GM19043 (cell line): ENCODE data around the gene BLM.
A peak's percentile ranks its signal among the peaks of the same experiment; 100 is the strongest.
"Not testable (repeated sequence)": the region's sequence is repeated elsewhere in the genome, so short reads cannot be mapped to it uniquely, and the experiment has no call there.

ENCODE experiments used
- ATAC-seq: cut with Tn5 transposase; IDR thresholded peaks from one replicate; pipeline ENCODE4 v1.9.1; 2021; ENCODE audit warnings: low read depth; ENCODE audit not compliant: unreplicated experiment

Gene BLM

DNA sequence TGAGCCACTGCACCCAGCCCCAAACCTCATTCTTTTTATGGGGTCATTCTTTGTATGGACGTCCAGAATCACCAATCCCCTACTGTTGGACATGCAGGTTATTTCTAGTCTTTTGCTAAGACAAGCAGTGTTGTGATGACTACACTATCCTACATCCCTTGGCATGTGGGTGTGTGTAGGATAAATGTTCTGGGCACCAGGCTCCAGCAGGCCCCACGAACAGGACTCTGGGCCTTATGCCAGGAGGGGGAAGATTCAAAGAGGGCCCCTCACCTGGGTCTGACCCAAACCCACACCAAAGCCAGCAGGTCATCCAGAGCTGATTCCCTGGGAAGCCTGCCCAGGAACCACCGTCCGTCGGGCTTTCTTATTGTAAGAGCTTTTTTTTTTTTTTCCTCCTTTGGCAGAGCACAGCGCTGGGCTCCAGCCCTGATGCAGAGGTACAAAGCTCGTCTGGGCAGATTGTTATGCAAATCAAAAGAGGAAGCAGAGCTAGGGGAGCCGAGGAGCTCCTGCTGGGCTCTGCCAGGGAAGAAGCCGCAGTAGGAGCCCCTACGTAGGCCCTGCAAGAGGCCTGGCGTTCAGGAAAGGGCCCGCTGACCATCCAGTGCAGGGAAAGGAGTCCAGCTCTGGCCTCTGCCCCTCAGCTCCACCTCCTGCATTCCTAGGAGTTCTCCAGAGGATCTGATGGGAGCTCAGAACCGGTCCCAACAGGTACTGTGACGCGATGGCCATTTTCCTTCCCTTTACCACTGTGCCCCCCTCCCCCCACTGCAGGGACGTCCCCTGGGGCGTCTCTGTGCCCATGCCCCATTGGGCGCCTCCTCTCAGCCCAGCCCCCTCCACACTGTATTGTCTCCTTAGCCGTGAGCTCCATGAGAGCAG lies 122.3 kb downstream of the BLM start:
- ATAC-seq: peak; percentile 81

DNA sequence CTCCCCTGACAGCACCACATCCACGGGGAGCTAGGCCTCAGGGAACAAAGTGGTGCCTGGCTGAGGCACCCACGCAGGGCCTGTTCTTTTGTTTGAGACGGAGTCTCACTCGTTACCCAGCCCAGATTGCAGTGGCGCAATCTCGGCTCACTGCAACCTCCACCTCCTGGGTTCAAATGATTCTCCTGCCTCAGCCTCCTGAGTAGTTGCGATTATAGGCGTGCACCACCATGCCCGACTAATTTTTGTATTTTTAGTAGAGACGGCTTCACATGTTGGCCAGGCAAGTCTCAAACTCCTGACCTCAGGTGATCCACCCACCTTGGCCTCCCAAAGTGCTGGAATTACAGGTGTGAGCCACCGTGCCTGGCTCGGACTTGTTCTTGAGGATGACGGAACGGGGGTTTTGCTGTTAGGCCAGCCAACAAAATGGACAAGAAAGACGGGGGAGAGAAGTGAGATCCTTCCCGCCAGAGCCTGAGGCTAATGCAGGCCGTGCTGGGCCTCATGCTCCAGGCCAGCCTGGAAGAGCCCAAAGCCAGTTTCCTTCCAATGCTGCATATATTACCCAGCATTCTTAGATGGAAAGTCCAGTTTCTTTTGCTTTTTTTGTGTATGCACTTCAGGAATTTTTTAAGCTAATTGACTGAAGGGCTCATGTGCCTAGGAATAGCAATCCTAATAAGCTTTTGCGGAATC lies 123.2 kb downstream of the BLM start:
- no peak for ATAC-seq

DNA sequence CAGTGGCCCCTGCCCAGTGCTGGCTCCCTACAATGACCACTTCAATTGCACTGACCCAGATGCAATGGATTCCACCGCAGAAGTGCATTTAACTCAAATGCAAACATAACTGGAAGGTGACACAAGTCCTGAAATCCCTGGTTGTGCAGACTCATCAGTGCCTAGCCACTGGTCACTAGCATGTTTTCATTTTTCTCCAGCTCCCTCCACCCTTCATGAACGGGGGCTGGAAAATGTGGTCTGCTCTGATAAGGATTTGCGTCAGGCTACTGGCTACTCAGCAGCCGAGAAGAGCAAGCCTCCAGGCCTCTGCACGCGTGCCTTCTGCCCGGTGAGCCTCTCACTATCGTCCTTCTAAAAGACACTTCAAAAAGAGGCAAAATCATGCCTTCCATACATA lies 123.8 kb downstream of the BLM start:
- ATAC-seq: no peak

DNA sequence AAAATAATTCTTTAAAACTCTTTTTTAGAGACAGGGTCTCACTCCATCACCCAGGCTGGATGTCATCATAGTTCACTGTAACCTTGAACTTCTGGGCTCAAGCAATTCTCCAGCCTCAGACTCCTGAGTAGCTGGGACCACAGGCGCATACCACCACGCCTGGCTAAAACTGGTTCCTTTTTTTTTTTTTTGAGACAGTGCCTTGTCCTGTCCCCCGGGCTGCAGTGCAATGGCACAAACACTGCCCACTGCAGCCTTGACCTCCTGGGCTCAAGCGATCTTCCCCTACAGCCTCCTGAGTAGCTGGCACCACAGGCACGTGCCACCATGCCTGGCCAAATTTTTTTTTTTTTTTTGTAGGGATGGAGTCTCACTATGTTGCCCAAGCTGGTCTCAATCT lies 127.5 kb downstream of the BLM start:
- ATAC-seq: no peak

DNA sequence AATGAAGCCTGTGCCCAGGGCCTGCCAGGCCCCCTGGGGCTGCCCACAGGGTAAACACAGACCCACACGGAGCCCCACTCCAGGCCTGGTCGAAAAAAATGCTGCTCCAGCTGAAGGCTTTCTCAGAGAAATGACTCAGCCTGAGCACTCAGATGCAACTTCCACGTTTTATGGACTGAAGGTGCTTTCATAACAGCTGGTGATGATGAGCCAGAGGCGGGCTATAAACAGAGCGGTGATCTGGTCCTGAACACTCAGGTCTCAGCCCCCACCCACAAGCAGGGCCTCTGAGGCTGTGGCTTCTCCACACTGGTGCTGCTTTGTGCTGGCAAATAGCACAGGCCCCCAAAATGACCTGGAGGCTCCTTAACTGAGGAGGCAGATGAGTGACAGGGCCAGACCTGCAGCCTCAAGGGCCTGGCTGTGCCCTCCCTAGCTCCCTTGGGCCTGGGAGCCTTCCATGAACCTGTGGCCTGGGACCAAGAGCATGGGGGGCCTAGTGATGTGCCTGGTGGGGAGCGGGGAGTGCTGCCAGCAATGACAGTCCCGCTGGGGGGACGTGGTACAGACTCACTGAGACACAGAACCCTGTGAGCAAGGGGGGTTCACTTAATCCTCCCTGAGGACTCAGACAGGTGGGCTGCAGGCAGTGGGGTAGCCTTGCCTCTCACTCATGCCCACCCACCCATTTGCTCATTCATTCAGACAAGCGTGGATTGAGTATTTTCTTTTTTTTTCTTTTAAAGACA lies 128.2 kb downstream of the BLM start:
- ATAC-seq: peak; percentile 88

DNA sequence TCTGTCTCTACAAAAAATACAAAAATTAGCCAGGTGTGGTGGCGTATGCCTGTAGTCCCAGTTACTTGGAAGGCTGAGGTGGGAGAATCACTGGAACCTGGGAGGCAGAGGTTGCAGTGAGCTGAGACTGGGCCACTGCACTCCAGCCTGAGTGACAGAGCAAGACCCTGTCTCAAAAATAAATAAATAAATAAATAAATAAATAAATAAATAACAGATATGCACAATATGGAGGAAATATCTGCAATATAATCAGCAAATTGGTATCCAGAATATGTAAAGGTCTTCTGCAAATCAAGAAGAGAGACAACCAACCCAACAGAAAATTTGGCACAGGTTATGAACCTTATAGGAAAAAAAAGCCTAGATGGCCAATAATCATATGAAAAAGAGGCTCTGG lies 132.3 kb downstream of the BLM start:
- ATAC-seq: not testable (repeated sequence)

DNA sequence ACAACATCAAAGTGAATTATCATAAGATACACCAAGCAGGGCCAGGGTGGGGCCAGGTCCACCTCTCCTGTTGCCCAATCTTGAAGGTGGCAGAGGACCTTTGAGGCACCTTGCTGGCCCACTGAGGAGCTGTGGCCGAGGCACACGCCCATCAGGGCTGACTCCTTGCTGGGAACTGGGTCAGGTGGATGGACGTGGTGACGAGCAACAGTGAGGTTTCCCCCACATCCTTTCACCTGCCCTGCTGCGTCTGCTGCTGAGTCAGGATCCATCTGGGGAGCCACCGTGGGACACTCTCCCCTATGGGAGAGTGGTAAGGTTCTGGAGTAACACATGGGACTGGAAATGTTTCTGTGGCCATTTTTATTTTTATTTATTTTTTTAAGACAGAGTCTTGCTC lies 134.0 kb downstream of the BLM start:
- ATAC-seq: no peak

DNA sequence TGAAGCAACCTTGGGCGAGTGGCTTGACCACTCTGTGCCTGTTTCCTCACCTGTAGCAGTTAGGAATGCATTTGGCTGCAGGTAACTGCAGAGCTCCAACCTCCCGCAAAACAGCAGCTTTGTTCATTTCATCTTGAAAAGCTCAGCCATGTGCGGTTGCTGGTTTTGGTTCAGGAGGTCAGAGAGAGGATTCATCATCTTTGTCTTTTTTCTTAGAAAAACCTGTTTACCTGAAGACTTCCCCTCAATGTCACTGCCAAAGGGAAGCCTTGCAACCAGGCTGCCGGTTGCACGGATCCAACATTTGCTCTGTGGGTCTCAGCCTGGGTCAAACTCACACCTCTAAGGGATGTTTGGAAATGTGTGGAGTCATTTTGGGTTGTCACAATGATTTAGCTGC lies 134.8 kb downstream of the BLM start:
- ATAC-seq: no peak

DNA sequence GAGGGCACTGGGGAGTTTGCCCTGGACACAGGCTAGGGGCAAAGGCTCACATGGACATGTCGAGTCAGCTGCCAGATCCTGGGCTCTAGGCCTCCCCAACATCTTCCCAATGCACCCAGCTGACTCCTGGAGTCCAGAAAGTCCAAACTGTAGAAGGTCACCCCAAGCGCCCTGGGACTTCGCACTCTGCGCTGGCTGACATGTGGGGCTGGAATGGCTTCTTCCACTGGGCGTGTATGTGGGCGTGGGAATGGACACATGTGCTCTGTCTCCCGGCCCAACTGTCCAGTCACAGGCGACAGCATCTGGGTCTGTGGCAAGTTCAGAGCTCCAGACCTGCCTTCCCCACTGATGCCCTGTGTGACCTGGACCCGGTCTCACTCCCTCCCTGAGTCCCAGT lies 138.0 kb downstream of the BLM start:
- ATAC-seq: no peak

DNA sequence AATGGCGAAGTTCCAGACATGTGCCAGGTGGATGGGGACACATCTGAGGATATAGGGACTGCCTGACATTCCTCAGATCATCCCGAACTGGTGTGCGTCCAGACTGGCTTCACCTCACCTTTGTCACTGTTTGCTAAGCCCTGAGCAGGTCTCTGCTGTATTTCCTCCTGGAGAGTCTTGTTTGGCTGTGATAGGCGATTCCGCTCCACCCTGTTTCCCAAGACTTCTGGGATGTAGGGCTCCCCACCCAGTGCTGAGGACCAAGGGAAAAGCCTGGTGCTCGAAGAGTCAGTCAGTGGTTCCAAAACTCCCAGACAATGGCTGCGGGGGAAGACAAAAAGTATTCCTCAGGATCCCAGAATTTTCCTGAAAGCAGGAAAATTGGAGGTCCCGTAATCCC lies 140.2 kb downstream of the BLM start:
- ATAC-seq: no peak

DNA sequence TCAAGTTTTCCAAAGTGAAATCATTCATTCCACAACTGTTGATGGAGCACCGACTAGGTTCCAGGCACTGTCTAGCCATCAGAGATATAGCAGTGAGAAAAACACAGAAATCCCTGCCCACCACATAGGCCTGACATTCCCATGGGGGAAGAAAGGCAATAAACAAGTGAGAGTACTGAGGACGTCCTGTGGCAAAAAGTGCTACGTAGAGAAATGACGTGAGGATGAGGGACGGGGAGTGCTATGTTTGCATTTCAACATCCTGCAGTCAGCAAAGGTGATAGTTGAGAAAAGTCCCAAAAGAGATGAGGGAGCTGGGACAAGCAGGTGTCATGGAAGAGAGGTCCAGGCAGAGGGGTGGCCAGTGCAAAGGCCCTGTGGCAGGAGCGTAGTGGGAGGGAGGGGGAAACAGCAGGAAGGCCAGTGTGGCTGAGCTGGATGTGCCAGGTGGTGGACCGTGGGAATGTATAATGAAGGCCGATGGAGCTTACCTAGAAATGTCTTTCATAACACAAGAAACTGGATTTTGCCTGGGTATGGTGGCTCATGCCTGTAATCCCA lies 140.8 kb downstream of the BLM start:
- no peak for ATAC-seq

DNA sequence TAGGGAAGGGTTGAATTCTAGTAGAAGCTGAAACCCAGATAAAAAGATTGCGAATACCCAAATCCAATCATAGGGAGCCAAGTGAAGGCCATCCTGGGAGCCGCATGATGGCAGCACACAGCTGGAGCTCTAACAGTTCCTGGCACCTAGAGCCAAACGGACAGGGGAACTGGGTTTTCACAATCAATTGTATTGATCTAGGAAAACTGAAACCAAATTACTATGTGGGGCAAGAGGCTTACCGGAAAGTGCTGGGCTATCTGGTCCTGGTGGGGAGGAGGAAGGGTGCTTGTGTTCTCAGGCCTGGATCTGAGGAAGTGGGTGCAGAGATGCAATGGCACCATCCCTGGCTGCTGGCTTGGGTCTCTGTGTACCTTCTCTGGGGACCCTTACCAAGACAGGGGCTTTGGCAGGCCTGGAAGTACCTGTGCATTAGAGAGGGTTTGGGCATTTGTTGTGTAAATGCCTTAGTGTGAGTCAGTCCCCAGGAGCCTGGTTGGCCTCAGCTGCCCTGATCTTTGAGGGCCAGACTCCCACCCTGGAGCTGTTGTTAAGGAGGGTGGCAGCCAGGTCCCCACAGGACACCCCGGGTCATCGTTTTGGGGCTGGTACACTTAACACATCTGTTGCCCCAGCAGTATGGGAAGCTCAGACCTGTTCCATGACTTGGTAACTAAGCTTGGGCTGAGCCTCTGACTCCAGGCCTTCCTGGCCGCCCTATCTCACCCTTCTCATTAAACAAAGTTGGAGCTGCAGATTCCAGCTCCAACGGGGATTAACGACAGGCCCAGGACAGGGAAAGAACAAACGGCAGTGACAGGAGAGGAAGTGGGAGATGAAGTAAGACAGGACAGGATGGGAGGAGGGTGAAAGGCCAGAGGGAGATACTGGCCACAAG lies 142.3 kb downstream of the BLM start:
- no peak for ATAC-seq

DNA sequence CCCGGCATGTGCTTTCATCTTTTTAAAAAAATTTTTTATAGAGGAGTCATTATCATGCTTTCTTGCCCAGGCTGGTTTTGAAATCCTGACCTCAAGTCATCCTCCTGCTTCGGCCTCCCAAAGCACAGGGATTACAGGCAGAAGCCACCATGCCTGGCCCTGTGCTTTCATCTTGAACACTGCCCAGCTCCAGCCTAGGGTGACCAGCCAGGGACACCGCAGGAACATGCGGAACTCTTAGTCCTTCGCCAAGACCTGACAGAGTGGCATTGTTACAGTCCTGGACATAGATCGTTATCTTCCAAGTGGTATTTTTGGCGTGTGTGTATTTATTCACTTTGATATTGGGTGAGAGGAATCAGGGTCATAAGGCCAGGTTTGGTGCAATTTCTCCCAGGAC lies 143.3 kb downstream of the BLM start:
- no peak for ATAC-seq

DNA sequence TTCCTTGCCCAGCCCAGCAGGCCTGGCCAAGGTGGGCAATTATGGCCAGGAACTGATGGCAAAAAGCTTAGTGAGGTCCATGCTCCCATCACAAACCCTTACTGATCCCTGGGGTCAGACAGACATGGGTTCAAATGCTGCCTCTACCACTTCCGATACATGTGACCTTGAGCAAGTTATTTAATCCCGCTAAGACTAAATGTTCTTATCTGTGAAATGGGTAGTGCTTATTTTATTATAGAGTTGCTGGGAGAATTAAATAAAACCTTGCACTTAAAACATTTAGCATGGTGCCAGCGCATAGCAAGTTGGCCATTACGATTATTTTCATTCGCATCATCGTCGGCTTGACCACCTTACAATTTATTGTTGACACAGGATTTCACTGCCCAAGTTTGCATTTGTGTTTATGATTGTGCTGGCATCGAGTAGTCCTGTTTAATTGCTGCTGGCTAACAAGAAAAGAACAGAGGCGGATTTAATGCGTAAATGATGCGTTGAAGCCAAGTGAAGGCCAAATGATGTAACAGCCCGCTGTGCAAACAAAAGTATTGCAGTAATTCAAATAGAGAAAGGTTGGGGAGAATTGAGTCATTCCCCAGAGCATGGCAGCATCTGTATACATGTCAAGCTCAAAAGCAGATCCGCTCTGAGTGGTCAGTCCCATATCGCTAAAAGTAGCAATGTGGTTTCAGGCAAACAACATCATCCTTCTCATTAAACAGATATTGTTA lies 144.0 kb downstream of the BLM start:
- no peak for ATAC-seq

DNA sequence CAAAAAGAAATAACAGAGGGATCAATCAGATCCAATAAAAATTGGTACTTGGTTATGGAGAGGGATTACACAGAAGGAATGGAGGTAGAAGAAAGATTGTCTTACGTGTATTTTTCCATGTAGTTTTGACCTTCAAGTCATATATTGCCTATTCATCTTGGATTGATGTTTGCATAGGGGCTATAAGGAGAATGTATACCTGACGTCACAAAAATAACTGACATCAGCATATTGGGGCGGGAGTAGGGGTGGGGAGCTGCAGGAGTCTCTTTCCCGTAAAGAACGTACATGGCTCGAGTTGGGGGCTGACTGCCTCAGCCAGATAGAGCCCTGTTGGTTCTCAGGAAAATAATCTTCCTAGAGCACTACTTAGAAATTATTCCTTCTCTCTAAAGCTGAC lies 145.3 kb downstream of the BLM start:
- ATAC-seq: no peak

DNA sequence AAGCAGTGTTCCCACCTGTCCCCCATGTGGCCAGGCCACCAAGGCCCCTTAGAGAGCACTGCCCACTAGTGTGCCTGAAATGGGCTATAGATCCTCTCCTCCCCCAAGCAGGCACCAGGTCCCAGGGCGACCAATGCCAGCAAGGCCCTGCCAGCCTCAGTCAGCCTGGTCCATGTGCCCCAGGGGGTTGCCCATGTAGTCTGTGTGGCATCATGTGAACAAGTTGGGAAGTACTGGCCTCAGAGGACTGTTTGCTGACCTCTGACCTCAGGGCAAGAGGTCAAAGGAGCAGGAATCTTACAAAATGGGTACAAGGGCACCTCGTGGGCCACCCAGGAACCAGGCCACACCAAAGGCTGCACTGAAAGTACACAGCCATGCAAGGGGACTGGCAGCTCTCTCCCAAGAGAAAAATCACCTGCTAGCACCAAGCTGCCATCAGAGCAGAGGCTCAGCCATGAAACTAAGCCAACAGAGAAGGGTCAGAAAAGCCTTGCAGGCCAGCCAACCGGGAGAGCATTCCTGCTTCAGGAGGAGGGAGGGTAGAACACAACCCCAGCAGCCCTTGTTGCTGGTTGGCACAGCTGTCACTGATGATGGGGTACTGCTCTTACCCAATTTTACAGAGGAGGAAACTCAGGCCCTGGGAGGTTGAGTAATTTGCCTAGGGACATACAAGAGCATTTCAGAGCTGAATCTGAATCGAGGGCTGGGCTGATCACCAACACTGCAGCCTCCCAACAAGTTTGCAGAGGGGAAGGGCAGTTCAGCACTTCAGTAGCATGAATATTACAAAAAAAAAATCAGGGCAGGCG lies 146.0 kb downstream of the BLM start:
- ATAC-seq: no peak

DNA sequence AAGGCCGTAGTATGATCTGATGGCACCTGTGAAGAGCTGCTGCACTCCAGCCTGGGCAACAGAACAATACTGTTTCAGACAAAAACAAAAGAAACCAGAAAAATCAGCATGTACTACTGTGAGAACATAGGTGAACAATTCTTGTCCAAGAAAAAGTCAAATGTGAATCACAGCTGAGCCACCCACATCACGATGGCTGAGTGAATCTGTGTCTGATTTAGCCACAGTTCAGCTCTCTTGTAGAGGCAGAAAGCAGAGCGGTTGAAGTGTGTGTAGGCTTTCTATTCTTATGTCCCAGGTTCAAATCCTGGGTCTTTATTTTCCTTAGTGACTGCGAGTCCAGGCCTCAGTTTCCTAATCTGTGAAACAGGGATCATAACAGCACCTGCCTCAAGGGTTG lies 146.8 kb downstream of the BLM start:
- ATAC-seq: no peak

DNA sequence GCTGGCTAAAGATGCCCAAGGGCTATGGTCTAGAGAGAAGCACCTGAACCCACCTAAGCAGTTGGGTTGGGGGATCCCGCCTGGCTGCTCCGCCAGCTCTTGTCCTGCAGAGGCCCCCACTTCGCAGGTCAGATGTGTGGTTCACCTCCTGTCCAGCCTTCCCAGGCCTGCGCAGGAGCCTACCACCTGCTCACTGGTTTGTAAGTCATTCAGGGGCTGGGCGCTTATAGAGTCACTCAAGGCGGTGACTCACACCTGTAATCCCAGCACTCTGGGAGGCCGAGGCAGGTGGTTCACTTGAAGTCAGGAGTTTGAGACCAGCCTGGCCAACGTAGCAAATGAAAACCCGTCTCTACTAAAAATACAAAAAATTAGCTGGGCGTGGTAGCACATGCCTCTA lies 147.4 kb downstream of the BLM start:
- ATAC-seq: no peak

DNA sequence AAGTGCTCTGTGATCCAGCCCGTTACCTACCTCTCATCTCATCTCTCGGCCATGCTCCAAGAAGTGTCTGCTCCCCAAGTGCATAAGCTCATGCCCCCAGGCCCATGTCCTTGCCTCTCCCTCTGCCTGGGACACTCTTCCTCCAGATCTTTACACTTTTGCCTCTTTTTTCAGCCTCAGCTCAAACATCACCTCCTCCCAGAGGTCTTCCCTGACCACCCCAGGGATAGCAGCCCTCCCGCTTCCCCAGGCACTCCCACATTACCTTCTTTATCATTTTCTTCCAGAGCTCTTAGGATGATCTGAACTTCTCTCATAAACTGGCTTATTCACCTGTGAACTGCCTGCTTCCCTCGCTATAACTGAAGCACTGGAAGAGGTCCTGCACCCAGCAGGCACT lies 148.6 kb downstream of the BLM start:
- ATAC-seq: no peak
